ENCODE results near the gene PHAX.
"Not testable (repeated sequence)": the region's sequence is repeated elsewhere in the genome, so short reads cannot be mapped to it uniquely, and the experiment has no call there.

PHAX gene

GRCh38 chr5:126641387-126641786, 40.6 kb downstream of the PHAX start:
- no peak overlapping the region for H3K4me3 ChIP-seq (replicated peaks; ENCODE audit: low read depth, low read length)
- DNase-seq (ENCODE audit: extremely low read depth, low read depth), result no peak
- TF ChIP-seq CTCF (IDR thresholded peaks at IDR 0.05; ENCODE audit: low read depth, low read length, missing control alignments), result no peak

- DNase-seq (ENCODE audit: extremely low read depth, low read depth), result no peak
- TF ChIP-seq CTCF (IDR thresholded peaks at IDR 0.05; ENCODE audit: low read depth, low read length, missing control alignments), result no peak
Measured at GRCh38 chr5:126645132-126645531, 44.4 kb downstream of the PHAX start.

GRCh38 chr5:126647071-126647470, 46.3 kb downstream of the PHAX start:
- no peak for TF ChIP-seq CTCF (IDR thresholded peaks at IDR 0.05; ENCODE audit: low read depth, low read length, missing control alignments)
- DNase-seq (ENCODE audit: extremely low read depth, low read depth), result no peak

More at GRCh38 chr5:126645132-126645531, 44.4 kb downstream of the PHAX start:
- no peak overlapping the region for H3K4me3 ChIP-seq (replicated peaks; ENCODE audit: low read depth, low read length)

GRCh38 chr5:126648471-126648870, 47.7 kb downstream of the PHAX start:
- no peak for DNase-seq (ENCODE audit: extremely low read depth, low read depth)

More at GRCh38 chr5:126647071-126647470, 46.3 kb downstream of the PHAX start:
- H3K4me3 ChIP-seq (replicated peaks; ENCODE audit: low read depth, low read length), result no peak overlapping the region

GRCh38 chr5:126649057-126649456, 48.3 kb downstream of the PHAX start:
- H3K4me3 ChIP-seq (replicated peaks; ENCODE audit: low read depth, low read length), result not testable (repeated sequence)

More at GRCh38 chr5:126648471-126648870, 47.7 kb downstream of the PHAX start:
- H3K4me3 ChIP-seq (replicated peaks; ENCODE audit: low read depth, low read length), result no peak overlapping the region
- TF ChIP-seq CTCF (IDR thresholded peaks at IDR 0.05; ENCODE audit: low read depth, low read length, missing control alignments), result no peak

GRCh38 chr5:126649709-126650108, 49.0 kb downstream of the PHAX start:
- not testable (repeated sequence) for H3K4me3 ChIP-seq (replicated peaks; ENCODE audit: low read depth, low read length); DNase-seq (ENCODE audit: extremely low read depth, low read depth)

More at GRCh38 chr5:126649057-126649456, 48.3 kb downstream of the PHAX start:
- DNase-seq (ENCODE audit: extremely low read depth, low read depth), result not testable (repeated sequence)

- no peak for DNase-seq (ENCODE audit: extremely low read depth, low read depth)
- no peak overlapping the region for H3K4me3 ChIP-seq (replicated peaks; ENCODE audit: low read depth, low read length)
- TF ChIP-seq CTCF (IDR thresholded peaks at IDR 0.05; ENCODE audit: low read depth, low read length, missing control alignments), result no peak
Measured at GRCh38 chr5:126650463-126650862, 49.7 kb downstream of the PHAX start.

- no peak overlapping the region for H3K4me3 ChIP-seq (replicated peaks; ENCODE audit: low read depth, low read length)
- DNase-seq (ENCODE audit: extremely low read depth, low read depth), result no peak
- TF ChIP-seq CTCF (IDR thresholded peaks at IDR 0.05; ENCODE audit: low read depth, low read length, missing control alignments), result no peak
Measured at GRCh38 chr5:126651013-126651577, 50.3 kb downstream of the PHAX start.

Data from HFF-Myc (cell line).